Measurements from ENCODE around the gene MINAR2.

The MINAR2 gene

GRCh38 chr5:129724222-129724621, 23.7 kb upstream of the MINAR2 start:
- no peak for TF ChIP-seq CTCF (IDR thresholded peaks at IDR 0.05; ENCODE audit: insufficient read depth, missing control alignments)
- no peak for DNase-seq (ENCODE audit: insufficient read length, low spot score)
- FAIRE-seq = no peak

GRCh38 chr5:129724647-129725046, 23.2 kb upstream of the MINAR2 start:
- FAIRE-seq (no peak), DNase-seq (ENCODE audit: insufficient read length, low spot score) (no peak)
- no peak for TF ChIP-seq CTCF (IDR thresholded peaks at IDR 0.05; ENCODE audit: insufficient read depth, missing control alignments)

GRCh38 chr5:129739773-129740172, 8.1 kb upstream of the MINAR2 start:
- DNase-seq (ENCODE audit: insufficient read length, low spot score) = no peak
- TF ChIP-seq CTCF (IDR thresholded peaks at IDR 0.05; ENCODE audit: insufficient read depth, missing control alignments) = no peak
- no peak for FAIRE-seq

- no peak for DNase-seq (ENCODE audit: insufficient read length, low spot score)
- no peak for TF ChIP-seq CTCF (IDR thresholded peaks at IDR 0.05; ENCODE audit: insufficient read depth, missing control alignments)
- no peak for FAIRE-seq
Observed at GRCh38 chr5:129743541-129744187, 4.2 kb upstream of the MINAR2 start.

- no peak for TF ChIP-seq CTCF (IDR thresholded peaks at IDR 0.05; ENCODE audit: insufficient read depth, missing control alignments)
- FAIRE-seq = no peak
- DNase-seq (ENCODE audit: insufficient read length, low spot score) = no peak
Observed at GRCh38 chr5:129745997-129746396, 1.9 kb upstream of the MINAR2 start.

- no peak for TF ChIP-seq CTCF (IDR thresholded peaks at IDR 0.05; ENCODE audit: insufficient read depth, missing control alignments)
- DNase-seq (ENCODE audit: insufficient read length, low spot score) (no peak), FAIRE-seq (no peak)
Observed at GRCh38 chr5:129746876-129747275, 1.0 kb upstream of the MINAR2 start.

Measured in D721Med (cell line).